ENCODE data around the gene PRKN. TPM values are rescaled to one million over a fixed set of nuclear protein-coding genes. Genes with fewer than 3 reads are reported as not detected.
A peak's percentile ranks its signal among the peaks of the same experiment; 100 is the strongest.
"Not testable (repeated sequence)": the region's sequence is repeated elsewhere in the genome, so short reads cannot be mapped to it uniquely, and the experiment has no call there.

PRKN gene
- total RNA-seq, 1 experiment from 2014 or later, result 0.34 TPM

- no peak overlapping the region for H3K4me3 Mint-ChIP-seq (ENCODE audit: unreplicated experiment)
- POLR2A ChIA-PET, result no interaction called here
- H3K4me1 Mint-ChIP-seq (ENCODE audit: low read depth, unreplicated experiment), result no peaks in the 10 kb centered on the region
- intact Hi-C loops (cut with micrococcal nuclease; ENCODE audit: unreplicated experiment), result loop anchor here (1.0 kb wide), 4 partner anchors 64 to 105 kb away; no protein-coding TSS in a partner anchor
- H3K4me3 ChIP-seq (ENCODE audit: low read depth, low read length), result no peak overlapping the region
- BruUV-seq (replicated peaks), result no TSS peak
- CTCF ChIA-PET, result interaction anchor here (0.7 to 3.1 kb wide), 2 partner anchors 76 to 81 kb away, joined by 6 to 19 read pairs; no protein-coding TSS in a partner anchor
- peaks cover 18% of the 10 kb centered on the region for H3K27me3 Mint-ChIP-seq (ENCODE audit: insufficient read depth, unreplicated experiment)
- no peaks in the 10 kb centered on the region for H3K9me3 Mint-ChIP-seq (ENCODE audit: unreplicated experiment)
- no peaks in the 10 kb centered on the region for H3K36me3 Mint-ChIP-seq (ENCODE audit: insufficient read depth, unreplicated experiment)
- no peak for DNase-seq
- no peak for TF ChIP-seq CTCF (IDR thresholded peaks at IDR 0.05; ENCODE audit: insufficient read depth in 1 of 2, low read depth in 1 of 2, low read length in 1 of 2, severe bottlenecking in 1 of 2, unreplicated experiment in 1 of 2)
- no peaks in the 10 kb centered on the region for H3K36me3 ChIP-seq (ENCODE audit: control insufficient read depth, insufficient read depth, low read length)
- no peak overlapping the region for H3K27ac Mint-ChIP-seq (ENCODE audit: unreplicated experiment)
- H3K9me3 ChIP-seq, result no peaks in the 10 kb centered on the region
- H3K4me1 ChIP-seq, result no peaks in the 10 kb centered on the region
- no peaks in the 10 kb centered on the region for H3K27me3 ChIP-seq (replicated peaks; ENCODE audit: control insufficient read depth, insufficient read depth, low read length)
Measured at GRCh38 chr6:161498881-161499280, 1228.7 kb downstream of the PRKN start.

- BruUV-seq (replicated peaks), result no TSS peak
- intact Hi-C loops (cut with micrococcal nuclease; ENCODE audit: unreplicated experiment), result loop anchor here (1.0 kb wide), 4 partner anchors 63 to 104 kb away; no protein-coding TSS in a partner anchor
- ChIA-PET CTCF (interaction anchor here (1.3 to 3.1 kb wide), 2 partner anchors 80 to 104 kb away, joined by 3 to 19 read pairs; no protein-coding TSS in a partner anchor), POLR2A (no interaction called here)
- Mint-ChIP-seq H3K4me1 (ENCODE audit: low read depth, unreplicated experiment) (no peaks in the 10 kb centered on the region), H3K9me3 (ENCODE audit: unreplicated experiment) (no peaks in the 10 kb centered on the region), H3K27ac (ENCODE audit: unreplicated experiment) (no peak overlapping the region), H3K4me3 (ENCODE audit: unreplicated experiment) (no peak overlapping the region), H3K36me3 (ENCODE audit: insufficient read depth, unreplicated experiment) (no peaks in the 10 kb centered on the region), H3K27me3 (ENCODE audit: insufficient read depth, unreplicated experiment) (peaks cover 18% of the 10 kb centered on the region)
- peak; percentile 72 to 73 for TF ChIP-seq CTCF (IDR thresholded peaks at IDR 0.05; ENCODE audit: insufficient read depth in 1 of 2, low read depth in 1 of 2, low read length in 1 of 2, severe bottlenecking in 1 of 2, unreplicated experiment in 1 of 2)
- no peaks in the 10 kb centered on the region for H3K4me1 ChIP-seq
- no peaks in the 10 kb centered on the region for H3K9me3 ChIP-seq
- H3K4me3 ChIP-seq (ENCODE audit: low read depth, low read length), result no peak overlapping the region
- DNase-seq, result peak; percentile 61 to 64
- no peaks in the 10 kb centered on the region for H3K27me3 ChIP-seq (replicated peaks; ENCODE audit: control insufficient read depth, insufficient read depth, low read length)
- H3K36me3 ChIP-seq (ENCODE audit: control insufficient read depth, insufficient read depth, low read length), result no peaks in the 10 kb centered on the region
Measured at GRCh38 chr6:161498359-161498758, 1229.2 kb downstream of the PRKN start.

- no peaks in the 10 kb centered on the region for H3K9me3 ChIP-seq
- Mint-ChIP-seq H3K9me3 (ENCODE audit: unreplicated experiment) (no peaks in the 10 kb centered on the region), H3K36me3 (ENCODE audit: insufficient read depth, unreplicated experiment) (no peaks in the 10 kb centered on the region), H3K27me3 (ENCODE audit: insufficient read depth, unreplicated experiment) (peaks cover 14% of the 10 kb centered on the region), H3K27ac (ENCODE audit: unreplicated experiment) (no peak overlapping the region), H3K4me1 (ENCODE audit: low read depth, unreplicated experiment) (no peaks in the 10 kb centered on the region), H3K4me3 (ENCODE audit: unreplicated experiment) (no peak overlapping the region)
- POLR2A ChIA-PET, result no interaction called here
- no peaks in the 10 kb centered on the region for H3K4me1 ChIP-seq
- no peak for DNase-seq
- TF ChIP-seq CTCF (IDR thresholded peaks at IDR 0.05; ENCODE audit: insufficient read depth in 1 of 2, low read depth in 1 of 2, low read length in 1 of 2, severe bottlenecking in 1 of 2, unreplicated experiment in 1 of 2), result no peak
- no peaks in the 10 kb centered on the region for H3K36me3 ChIP-seq (ENCODE audit: control insufficient read depth, insufficient read depth, low read length)
- H3K27me3 ChIP-seq (replicated peaks; ENCODE audit: control insufficient read depth, insufficient read depth, low read length), result no peaks in the 10 kb centered on the region
- H3K4me3 ChIP-seq (ENCODE audit: low read depth, low read length), result no peak overlapping the region
- BruUV-seq (replicated peaks), result no TSS peak
- CTCF ChIA-PET, result interaction anchor here (1.0 to 3.1 kb wide), 3 partner anchors 68 to 102 kb away, joined by 3 to 19 read pairs (median 3); no protein-coding TSS in a partner anchor
- intact Hi-C loops (cut with micrococcal nuclease; ENCODE audit: unreplicated experiment), result no loop called here
Measured at GRCh38 chr6:161496941-161497340, 1230.6 kb downstream of the PRKN start.

GRCh38 chr6:161496271-161496670 is 1231.3 kb downstream of the PRKN start:
- BruUV-seq (replicated peaks); H3K36me3 Mint-ChIP-seq (ENCODE audit: insufficient read depth, unreplicated experiment); H3K4me1 ChIP-seq; intact Hi-C loops (cut with micrococcal nuclease; ENCODE audit: unreplicated experiment); DNase-seq; H3K4me3 ChIP-seq (ENCODE audit: low read depth, low read length); POLR2A ChIA-PET; H3K4me3 Mint-ChIP-seq (ENCODE audit: unreplicated experiment); H3K4me1 Mint-ChIP-seq (ENCODE audit: low read depth, unreplicated experiment); H3K36me3 ChIP-seq (ENCODE audit: control insufficient read depth, insufficient read depth, low read length); H3K9me3 Mint-ChIP-seq (ENCODE audit: unreplicated experiment); H3K9me3 ChIP-seq; H3K27ac Mint-ChIP-seq (ENCODE audit: unreplicated experiment); H3K27me3 ChIP-seq (replicated peaks; ENCODE audit: control insufficient read depth, insufficient read depth, low read length); CTCF ChIA-PET: not testable (repeated sequence)
- H3K27me3 Mint-ChIP-seq (ENCODE audit: insufficient read depth, unreplicated experiment), result peaks cover 14% of the 10 kb centered on the region
